ENCODE data around the gene VAMP7.
"Not testable (repeated sequence)": the region's sequence is repeated elsewhere in the genome, so short reads cannot be mapped to it uniquely, and the experiment has no call there.

DNA sequence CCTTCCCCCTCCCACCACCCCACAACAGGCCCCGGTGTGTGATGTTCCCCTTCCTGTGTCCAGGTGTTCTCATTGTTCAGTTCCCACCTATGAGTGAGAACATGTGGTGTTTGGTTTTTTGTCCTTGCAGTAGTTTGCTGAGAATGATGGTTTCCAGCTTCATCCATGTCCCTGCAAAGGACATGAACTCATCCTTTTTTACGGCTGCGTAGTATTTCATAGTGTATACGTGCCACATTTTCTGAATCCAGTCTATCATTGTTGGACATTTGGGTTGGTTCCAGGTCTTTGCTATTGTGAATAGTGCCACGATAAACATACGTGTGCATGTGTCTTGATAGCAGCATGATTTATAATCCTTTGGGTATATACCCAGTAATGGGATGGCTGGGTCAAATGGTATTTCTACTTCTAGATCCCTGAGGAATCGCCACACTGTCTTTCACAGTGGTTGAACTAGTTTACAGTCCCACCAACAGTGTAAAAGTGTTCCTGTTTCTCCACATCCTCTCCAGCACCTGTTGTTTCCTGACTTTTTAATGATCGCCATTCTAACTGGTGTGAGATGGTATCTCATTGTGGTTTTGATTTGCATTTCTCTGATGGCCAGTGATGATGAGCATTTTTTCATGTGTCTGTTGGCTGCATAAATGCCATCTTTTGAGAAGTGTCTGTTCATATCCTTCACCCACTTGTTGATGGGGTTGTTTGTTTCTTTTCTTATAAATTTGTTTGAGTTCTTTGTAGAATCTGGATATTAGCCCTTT, 49.9 kb downstream of the VAMP7 start:
- TF ChIP-seq, protein P1, sequence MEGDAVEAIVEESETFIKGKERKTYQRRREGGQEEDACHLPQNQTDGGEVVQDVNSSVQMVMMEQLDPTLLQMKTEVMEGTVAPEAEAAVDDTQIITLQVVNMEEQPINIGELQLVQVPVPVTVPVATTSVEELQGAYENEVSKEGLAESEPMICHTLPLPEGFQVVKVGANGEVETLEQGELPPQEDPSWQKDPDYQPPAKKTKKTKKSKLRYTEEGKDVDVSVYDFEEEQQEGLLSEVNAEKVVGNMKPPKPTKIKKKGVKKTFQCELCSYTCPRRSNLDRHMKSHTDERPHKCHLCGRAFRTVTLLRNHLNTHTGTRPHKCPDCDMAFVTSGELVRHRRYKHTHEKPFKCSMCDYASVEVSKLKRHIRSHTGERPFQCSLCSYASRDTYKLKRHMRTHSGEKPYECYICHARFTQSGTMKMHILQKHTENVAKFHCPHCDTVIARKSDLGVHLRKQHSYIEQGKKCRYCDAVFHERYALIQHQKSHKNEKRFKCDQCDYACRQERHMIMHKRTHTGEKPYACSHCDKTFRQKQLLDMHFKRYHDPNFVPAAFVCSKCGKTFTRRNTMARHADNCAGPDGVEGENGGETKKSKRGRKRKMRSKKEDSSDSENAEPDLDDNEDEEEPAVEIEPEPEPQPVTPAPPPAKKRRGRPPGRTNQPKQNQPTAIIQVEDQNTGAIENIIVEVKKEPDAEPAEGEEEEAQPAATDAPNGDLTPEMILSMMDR (IDR thresholded peaks at IDR 0.05; ENCODE audit: poor library complexity, severe bottlenecking) = not testable (repeated sequence)
- TF ChIP-seq EZH2 (IDR thresholded peaks at IDR 0.05; ENCODE audit: borderline replicate concordance, insufficient read depth, low read length, poor library complexity, severe bottlenecking); POLR2AphosphoS5 (IDR thresholded peaks at IDR 0.05); REST (IDR thresholded peaks at IDR 0.05; ENCODE audit: borderline replicate concordance): not testable (repeated sequence)

Measured in neural cell (in vitro differentiated cells).